H9 (cell line): ENCODE measurements around the gene SMCO1. TPM values are rescaled to one million over a fixed set of nuclear protein-coding genes. Genes with fewer than 3 reads are reported as not detected.

Experiments used
- DNase-seq: peaks from one replicate; pipeline ENCODE4 v3.0.0-alpha.2; 2017
- H2AFZ ChIP-seq: one replicate; pipeline ENCODE4 v1.6.1; 2013; ENCODE audit warnings: mild to moderate bottlenecking, low read length, control low read depth, moderate library complexity
- H2AK5ac ChIP-seq: 2 replicates; pipeline ENCODE4 v1.6.1; 2013; ENCODE audit warnings: low read length, control low read depth, mixed read lengths; ENCODE audit not compliant: insufficient read length
- H2BK120ac ChIP-seq: one replicate; pipeline ENCODE4 v1.6.1; 2013; ENCODE audit warnings: low read depth, mild to moderate bottlenecking, low read length, control low read depth, inconsistent platforms; ENCODE audit not compliant: poor library complexity, severe bottlenecking
- H2BK12ac ChIP-seq: 2 replicates; pipeline ENCODE4 v1.6.1; 2013; ENCODE audit warnings: low read length, control low read depth, mixed read lengths, low read depth; ENCODE audit not compliant: insufficient read length
- H2BK15ac ChIP-seq: 2 replicates; pipeline ENCODE4 v1.6.1; 2013; ENCODE audit warnings: low read depth, low read length, control low read depth
- H2BK20ac ChIP-seq: one replicate; pipeline ENCODE4 v1.6.1; 2013; ENCODE audit warnings: low read depth, mild to moderate bottlenecking, low read length, control low read depth, inconsistent platforms; ENCODE audit not compliant: poor library complexity, severe bottlenecking
- H2BK5ac ChIP-seq: 2 replicates; pipeline ENCODE4 v1.6.1; 2013; ENCODE audit warnings: low read length, control low read depth, mixed read lengths; ENCODE audit not compliant: insufficient read length
- H3K14ac ChIP-seq: 2 replicates; pipeline ENCODE4 v1.6.1; 2013; ENCODE audit warnings: low read length, control low read depth; ENCODE audit not compliant: insufficient read depth
- H3K18ac ChIP-seq: 2 replicates; pipeline ENCODE4 v1.6.1; 2013; ENCODE audit warnings: low read depth, mild to moderate bottlenecking, mixed read lengths, low read length, control low read depth; ENCODE audit not compliant: insufficient read length
- H3K23ac ChIP-seq: 2 replicates; pipeline ENCODE4 v1.6.1; 2013; ENCODE audit warnings: low read length, control low read depth, mixed read lengths, low read depth; ENCODE audit not compliant: insufficient read length
- H3K23me2 ChIP-seq: 2 replicates; pipeline ENCODE4 v1.6.1; 2013; ENCODE audit warnings: low read depth, mild to moderate bottlenecking, mixed read lengths, low read length, control low read depth; ENCODE audit not compliant: insufficient read length, poor library complexity, severe bottlenecking
- H3K27ac ChIP-seq: 2 replicates; pipeline ENCODE4 v1.5.1; 2013; ENCODE audit warnings: low read length, control low read depth, mixed read lengths, low read depth; ENCODE audit not compliant: insufficient read length
- H3K27me3 ChIP-seq: 2 replicates; pipeline ENCODE4 v1.6.1; 2013; ENCODE audit warnings: low read length, control low read depth, inconsistent platforms; ENCODE audit not compliant: insufficient read depth
- H3K4ac ChIP-seq: 2 replicates; pipeline ENCODE4 v1.6.1; 2013; ENCODE audit warnings: low read depth, mild to moderate bottlenecking, control low read depth, inconsistent platforms, low read length, moderate library complexity
- H3K4me1 ChIP-seq: 2 replicates; pipeline ENCODE4 v1.6.1; 2013; ENCODE audit warnings: low read length, control low read depth, inconsistent platforms; ENCODE audit not compliant: insufficient read depth
- H3K4me2 ChIP-seq: 2 replicates; pipeline ENCODE4 v1.6.1; 2013; ENCODE audit warnings: low read length, control low read depth, mixed read lengths; ENCODE audit not compliant: insufficient read length, insufficient read depth
- H3K56ac ChIP-seq: 2 replicates; pipeline ENCODE4 v1.6.1; 2013; ENCODE audit warnings: low read depth, mild to moderate bottlenecking, mixed read lengths, low read length, control low read depth; ENCODE audit not compliant: insufficient read length
- H3K79me1 ChIP-seq: 2 replicates; pipeline ENCODE4 v1.6.1; 2013; ENCODE audit warnings: low read depth, mild to moderate bottlenecking, moderate library complexity, low read length, control low read depth, inconsistent platforms; ENCODE audit not compliant: insufficient read depth, poor library complexity, severe bottlenecking
- H3K79me2 ChIP-seq: 2 replicates; pipeline ENCODE4 v1.6.1; 2013; ENCODE audit warnings: low read length, control low read depth, inconsistent platforms; ENCODE audit not compliant: insufficient read depth
- H3K9ac ChIP-seq: 2 replicates; pipeline ENCODE4 v1.6.1; 2013; ENCODE audit warnings: low read length, control low read depth, mixed read lengths; ENCODE audit not compliant: insufficient read length; ENCODE audit errors: extremely low read depth
- H3K9me3 ChIP-seq: one replicate; pipeline ENCODE4 v1.6.1; 2013; ENCODE audit warnings: low read depth, low read length, inconsistent platforms; ENCODE audit not compliant: control insufficient read depth
- H3T11ph ChIP-seq: one replicate; pipeline ENCODE4 v1.6.1; 2013; ENCODE audit warnings: mild to moderate bottlenecking, low read length, control low read depth, inconsistent platforms
- H4K20me1 ChIP-seq: one replicate; pipeline ENCODE4 v1.6.1; 2013; ENCODE audit not compliant: control insufficient read depth, insufficient read length, insufficient read depth
- H4K5ac ChIP-seq: 2 replicates; pipeline ENCODE4 v1.6.1; 2013; ENCODE audit warnings: low read depth, mild to moderate bottlenecking, mixed read lengths, low read length, control low read depth; ENCODE audit not compliant: insufficient read length
- H4K8ac ChIP-seq: replicated peaks from 2 replicates; pipeline ENCODE4 v1.6.1; 2013; ENCODE audit warnings: low read length, control low read depth, mixed read lengths, low read depth; ENCODE audit not compliant: insufficient read length
- H4K91ac ChIP-seq: 2 replicates; pipeline ENCODE4 v1.6.1; 2013; ENCODE audit warnings: low read depth, mild to moderate bottlenecking, moderate library complexity, mixed read lengths, low read length, control low read depth; ENCODE audit not compliant: insufficient read length
- H3K27ac Mint-ChIP-seq, 3 experiments: 2 replicates in 2 of 3; 3 replicates in 1 of 3; pipeline ENCODE4 v1.8.0; 2020 to 2021; ENCODE audit warnings: mixed read lengths in 3 of 3, mild to moderate bottlenecking in 1 of 3, moderate library complexity in 1 of 3
- H3K27me3 Mint-ChIP-seq: 2 replicates; pipeline ENCODE4 v1.8.0; 2021; ENCODE audit warnings: low read depth, mild to moderate bottlenecking, moderate library complexity, mixed read lengths
- H3K36me3 Mint-ChIP-seq, 3 experiments: 2 replicates in 2 of 3; 3 replicates in 1 of 3; pipeline ENCODE4 v1.8.0; 2020 to 2021; ENCODE audit warnings: low read depth in 3 of 3, mixed read lengths in 3 of 3; ENCODE audit not compliant: insufficient read depth in 1 of 3
- H3K4me1 Mint-ChIP-seq, 2 experiments: 2 replicates each; pipeline ENCODE4 v1.8.0; 2020; ENCODE audit warnings: mixed read lengths in 2 of 2
- H3K4me3 Mint-ChIP-seq, 2 experiments: 2 replicates in 1 of 2; 3 replicates in 1 of 2; pipeline ENCODE4 v1.8.0; 2020 to 2021; ENCODE audit warnings: mild to moderate bottlenecking in 2 of 2, mixed read lengths in 2 of 2, moderate library complexity in 1 of 2
- H3K9me3 Mint-ChIP-seq, 2 experiments: 2 replicates in 1 of 2; 3 replicates in 1 of 2; pipeline ENCODE4 v1.8.0; 2020; ENCODE audit warnings: mild to moderate bottlenecking in 2 of 2, mixed read lengths in 2 of 2, moderate library complexity in 1 of 2
- total RNA-seq: library from RNA; stranded (reverse); gene quantifications from 2 replicates; pipeline ENCODE4 v1.2.1, GENCODE V29; 2021
- TF ChIP-seq, protein P1 (sequence below): fragments of 200-600 bp; sonication (generic); conservative IDR thresholded peaks from 3 replicates; pipeline ENCODE4 v1.8.0; 2021; ENCODE audit warnings: antibody characterized with exemption, mild to moderate bottlenecking

SMCO1 gene
- total RNA-seq, 1 experiment from 2014 or later: not detected

DNA sequence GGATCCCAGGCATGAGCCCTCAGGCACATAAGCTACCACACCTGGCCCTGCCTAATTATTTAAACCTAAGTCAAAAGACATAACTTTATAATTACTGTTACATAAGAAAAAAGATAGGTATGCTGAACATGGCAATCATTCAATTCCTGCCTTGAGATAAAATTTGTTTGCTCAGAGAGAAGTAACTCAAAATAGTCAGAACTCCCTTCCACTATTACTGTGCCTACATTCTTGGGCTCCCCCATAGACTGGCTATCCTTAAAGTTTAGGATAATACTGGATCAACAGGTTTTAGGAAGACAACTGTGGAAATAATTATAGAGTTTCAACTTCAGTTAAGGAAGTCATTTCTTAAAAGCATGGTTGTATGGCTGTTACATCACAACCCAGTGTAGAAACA is 43.3 kb upstream of the SMCO1 start:
- no peak overlapping the region for H3K27ac ChIP-seq
- H3K9ac ChIP-seq: no peak overlapping the region
- H2BK12ac ChIP-seq: no peak overlapping the region
- TF ChIP-seq, protein P1, sequence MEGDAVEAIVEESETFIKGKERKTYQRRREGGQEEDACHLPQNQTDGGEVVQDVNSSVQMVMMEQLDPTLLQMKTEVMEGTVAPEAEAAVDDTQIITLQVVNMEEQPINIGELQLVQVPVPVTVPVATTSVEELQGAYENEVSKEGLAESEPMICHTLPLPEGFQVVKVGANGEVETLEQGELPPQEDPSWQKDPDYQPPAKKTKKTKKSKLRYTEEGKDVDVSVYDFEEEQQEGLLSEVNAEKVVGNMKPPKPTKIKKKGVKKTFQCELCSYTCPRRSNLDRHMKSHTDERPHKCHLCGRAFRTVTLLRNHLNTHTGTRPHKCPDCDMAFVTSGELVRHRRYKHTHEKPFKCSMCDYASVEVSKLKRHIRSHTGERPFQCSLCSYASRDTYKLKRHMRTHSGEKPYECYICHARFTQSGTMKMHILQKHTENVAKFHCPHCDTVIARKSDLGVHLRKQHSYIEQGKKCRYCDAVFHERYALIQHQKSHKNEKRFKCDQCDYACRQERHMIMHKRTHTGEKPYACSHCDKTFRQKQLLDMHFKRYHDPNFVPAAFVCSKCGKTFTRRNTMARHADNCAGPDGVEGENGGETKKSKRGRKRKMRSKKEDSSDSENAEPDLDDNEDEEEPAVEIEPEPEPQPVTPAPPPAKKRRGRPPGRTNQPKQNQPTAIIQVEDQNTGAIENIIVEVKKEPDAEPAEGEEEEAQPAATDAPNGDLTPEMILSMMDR: no peak
- H4K8ac ChIP-seq: no peak overlapping the region
- H3T11ph ChIP-seq: no peak overlapping the region
- no peaks in the 10 kb centered on the region for H3K27me3 Mint-ChIP-seq
- no peaks in the 10 kb centered on the region for H3K4me1 Mint-ChIP-seq
- H3K27ac Mint-ChIP-seq: peak overlapping the region in 1 of 3 experiments; percentile 79; a peak in 1 of 7 replicates
- no peaks in the 10 kb centered on the region for H4K20me1 ChIP-seq
- H3K36me3 Mint-ChIP-seq: peaks cover 2 to 18% (median 16%) of the 10 kb centered on the region in 3 experiments; a peak in 5 of 7 replicates
- DNase-seq: no peak
- no peak overlapping the region for H3K23ac ChIP-seq
- H3K4me2 ChIP-seq: no peak overlapping the region
- H3K4me1 ChIP-seq: no peaks in the 10 kb centered on the region
- no peak overlapping the region for H2BK120ac ChIP-seq
- H3K9me3 ChIP-seq: no peaks in the 10 kb centered on the region
- no peak overlapping the region for H2BK5ac ChIP-seq
- no peaks in the 10 kb centered on the region for H3K23me2 ChIP-seq
- no peaks in the 10 kb centered on the region for H3K79me2 ChIP-seq
- H4K5ac ChIP-seq: no peak overlapping the region
- H3K14ac ChIP-seq: no peak overlapping the region
- H2AFZ ChIP-seq: no peak overlapping the region
- no peaks in the 10 kb centered on the region for H3K27me3 ChIP-seq
- no peak overlapping the region for H4K91ac ChIP-seq
- H3K4me3 Mint-ChIP-seq: no peak overlapping the region
- no peak overlapping the region for H2BK20ac ChIP-seq
- H3K9me3 Mint-ChIP-seq: no peaks in the 10 kb centered on the region
- H3K4ac ChIP-seq: no peak overlapping the region
- no peak overlapping the region for H3K56ac ChIP-seq
- no peak overlapping the region for H2AK5ac ChIP-seq
- no peak overlapping the region for H2BK15ac ChIP-seq
- H3K79me1 ChIP-seq: no peaks in the 10 kb centered on the region
- no peak overlapping the region for H3K18ac ChIP-seq
